Progenitor cell of endocrine pancreas (in vitro differentiated cells): Measurements from ENCODE around the gene MEGF10. TPM values are rescaled to one million over a fixed set of nuclear protein-coding genes. Genes with fewer than 3 reads are reported as not detected.
A peak's percentile ranks its signal among the peaks of the same experiment; 100 is the strongest.

Experiments
- DNase-seq: peaks from one replicate; pipeline ENCODE4 v3.0.0; 2021; ENCODE audit warnings: low spot score; ENCODE audit not compliant: unreplicated experiment
- H3K27ac Mint-ChIP-seq: 2 replicates; pipeline ENCODE4 v1.8.0; 2021; ENCODE audit warnings: mild to moderate bottlenecking, moderate library complexity, mixed read lengths
- H3K27me3 Mint-ChIP-seq: 2 replicates; pipeline ENCODE4 v1.8.0; 2021; ENCODE audit warnings: mixed read lengths
- H3K36me3 Mint-ChIP-seq: 2 replicates; pipeline ENCODE4 v1.8.0; 2022; ENCODE audit warnings: mixed read lengths; ENCODE audit not compliant: insufficient read depth
- H3K4me1 Mint-ChIP-seq: 2 replicates; pipeline ENCODE4 v1.8.0; 2021; ENCODE audit warnings: low read depth, mixed read lengths
- H3K4me3 Mint-ChIP-seq: 2 replicates; pipeline ENCODE4 v1.8.0; 2021; ENCODE audit warnings: low read depth, mild to moderate bottlenecking, moderate library complexity, mixed read lengths
- H3K9me3 Mint-ChIP-seq: 2 replicates; pipeline ENCODE4 v1.8.0; 2021; ENCODE audit warnings: low read depth, mixed read lengths
- total RNA-seq: library from RNA; stranded (reverse); gene quantifications from 2 replicates; pipeline ENCODE4 v1.2.1, GENCODE V29; 2021
- TF ChIP-seq, protein P1 (sequence below): fragments of 200-600 bp; sonication (generic); IDR thresholded peaks from one replicate; pipeline ENCODE4 v1.5.0; 2021; ENCODE audit warnings: antibody characterized with exemption, mild to moderate bottlenecking; ENCODE audit not compliant: unreplicated experiment

MEGF10 gene
- total RNA-seq, 1 donor from 2014 or later, result 12.5 TPM

- Mint-ChIP-seq H3K36me3 (peaks cover 12% of the 10 kb centered on the region), H3K27me3 (no peaks in the 10 kb centered on the region), H3K27ac (peak overlapping the region; percentile 71), H3K4me3 (no peak overlapping the region), H3K9me3 (peaks cover 3% of the 10 kb centered on the region), H3K4me1 (peaks cover 59% of the 10 kb centered on the region)
- no peak for DNase-seq
- TF ChIP-seq, protein P1, sequence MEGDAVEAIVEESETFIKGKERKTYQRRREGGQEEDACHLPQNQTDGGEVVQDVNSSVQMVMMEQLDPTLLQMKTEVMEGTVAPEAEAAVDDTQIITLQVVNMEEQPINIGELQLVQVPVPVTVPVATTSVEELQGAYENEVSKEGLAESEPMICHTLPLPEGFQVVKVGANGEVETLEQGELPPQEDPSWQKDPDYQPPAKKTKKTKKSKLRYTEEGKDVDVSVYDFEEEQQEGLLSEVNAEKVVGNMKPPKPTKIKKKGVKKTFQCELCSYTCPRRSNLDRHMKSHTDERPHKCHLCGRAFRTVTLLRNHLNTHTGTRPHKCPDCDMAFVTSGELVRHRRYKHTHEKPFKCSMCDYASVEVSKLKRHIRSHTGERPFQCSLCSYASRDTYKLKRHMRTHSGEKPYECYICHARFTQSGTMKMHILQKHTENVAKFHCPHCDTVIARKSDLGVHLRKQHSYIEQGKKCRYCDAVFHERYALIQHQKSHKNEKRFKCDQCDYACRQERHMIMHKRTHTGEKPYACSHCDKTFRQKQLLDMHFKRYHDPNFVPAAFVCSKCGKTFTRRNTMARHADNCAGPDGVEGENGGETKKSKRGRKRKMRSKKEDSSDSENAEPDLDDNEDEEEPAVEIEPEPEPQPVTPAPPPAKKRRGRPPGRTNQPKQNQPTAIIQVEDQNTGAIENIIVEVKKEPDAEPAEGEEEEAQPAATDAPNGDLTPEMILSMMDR, result no peak
These were observed 136.1 kb downstream of the MEGF10 start for GRCh38 chr5:127426661-127427060.

GRCh38 chr5:127428276-127428675 lies 137.7 kb downstream of the MEGF10 start:
- Mint-ChIP-seq H3K9me3 (no peaks in the 10 kb centered on the region), H3K4me3 (no peak overlapping the region), H3K4me1 (peaks cover 68% of the 10 kb centered on the region)

GRCh38 chr5:127428748-127429147 lies 138.2 kb downstream of the MEGF10 start:
- no peaks in the 10 kb centered on the region for H3K27me3 Mint-ChIP-seq
- peaks cover 7% of the 10 kb centered on the region for H3K36me3 Mint-ChIP-seq
- no peak overlapping the region for H3K4me3 Mint-ChIP-seq
- peaks cover 70% of the 10 kb centered on the region for H3K4me1 Mint-ChIP-seq
- no peaks in the 10 kb centered on the region for H3K9me3 Mint-ChIP-seq
- peak overlapping the region; percentile 82 for H3K27ac Mint-ChIP-seq
- TF ChIP-seq, protein P1, result no peak
- no peak for DNase-seq

More at GRCh38 chr5:127428276-127428675, 137.7 kb downstream of the MEGF10 start:
- TF ChIP-seq, protein P1, result no peak
- no peaks in the 10 kb centered on the region for H3K27me3 Mint-ChIP-seq
- H3K36me3 Mint-ChIP-seq, result peaks cover 7% of the 10 kb centered on the region
- peak overlapping the region; percentile 82 for H3K27ac Mint-ChIP-seq
- DNase-seq, result no peak

GRCh38 chr5:127429928-127430327 lies 139.3 kb downstream of the MEGF10 start:
- peaks cover 66% of the 10 kb centered on the region for H3K4me1 Mint-ChIP-seq
- H3K36me3 Mint-ChIP-seq, result peaks cover 2% of the 10 kb centered on the region
- H3K4me3 Mint-ChIP-seq, result no peak overlapping the region
- H3K27ac Mint-ChIP-seq, result peak overlapping the region; percentile 92
- DNase-seq, result no peak
- TF ChIP-seq, protein P1, result no peak
- no peaks in the 10 kb centered on the region for H3K9me3 Mint-ChIP-seq
- H3K27me3 Mint-ChIP-seq, result no peaks in the 10 kb centered on the region

- DNase-seq, result no peak
- H3K27ac Mint-ChIP-seq, result peak overlapping the region; percentile 25
- no peaks in the 10 kb centered on the region for H3K27me3 Mint-ChIP-seq
- no peak overlapping the region for H3K4me3 Mint-ChIP-seq
- H3K36me3 Mint-ChIP-seq, result no peaks in the 10 kb centered on the region
- TF ChIP-seq, protein P1, result no peak
- no peaks in the 10 kb centered on the region for H3K9me3 Mint-ChIP-seq
- peaks cover 62% of the 10 kb centered on the region for H3K4me1 Mint-ChIP-seq
These were observed 140.0 kb downstream of the MEGF10 start for GRCh38 chr5:127430627-127431026.
